ENCODE measurements around the gene AFG3L2.
A peak's percentile ranks its signal among the peaks of the same experiment; 100 is the strongest.

The AFG3L2 gene

GRCh38 chr18:12299862-12300261, 77.2 kb downstream of the AFG3L2 start:
- DNase-seq = no peak

GRCh38 chr18:12296457-12296856, 80.6 kb downstream of the AFG3L2 start:
- no peak for DNase-seq

GRCh38 chr18:12296087-12296403, 81.0 kb downstream of the AFG3L2 start:
- DNase-seq = no peak

- no peak for DNase-seq
Observed at GRCh38 chr18:12295389-12296086, 81.5 kb downstream of the AFG3L2 start.

- no peak for DNase-seq
Observed at GRCh38 chr18:12293831-12294230, 83.2 kb downstream of the AFG3L2 start.

- DNase-seq = no peak
Observed at GRCh38 chr18:12291690-12292089, 85.3 kb downstream of the AFG3L2 start.

GRCh38 chr18:12291161-12291560, 85.9 kb downstream of the AFG3L2 start:
- no peak for DNase-seq

GRCh38 chr18:12290086-12290485, 86.9 kb downstream of the AFG3L2 start:
- no peak for DNase-seq

- no peak for DNase-seq
Observed at GRCh38 chr18:12288403-12288755, 88.6 kb downstream of the AFG3L2 start.

- peak in 1 of 2 experiments; percentile 51 for DNase-seq
Observed at GRCh38 chr18:12287684-12288402, 89.2 kb downstream of the AFG3L2 start.

- no peak for DNase-seq
Observed at GRCh38 chr18:12287131-12287681, 89.8 kb downstream of the AFG3L2 start.

- DNase-seq = no peak
Observed at GRCh38 chr18:12283666-12284065, 93.4 kb downstream of the AFG3L2 start.

- DNase-seq = no peak
Observed at GRCh38 chr18:12283256-12283655, 93.8 kb downstream of the AFG3L2 start.

- DNase-seq = no peak
Observed at GRCh38 chr18:12282442-12283039, 94.5 kb downstream of the AFG3L2 start.

- DNase-seq = no peak
Observed at GRCh38 chr18:12281861-12282260, 95.2 kb downstream of the AFG3L2 start.

- no peak for DNase-seq
Observed at GRCh38 chr18:12279781-12280531, 97.1 kb downstream of the AFG3L2 start.

Measured in NCI-H524 (cell line).